Lower lobe of right lung (tissue), 2 donors: ENCODE measurements around the gene COLEC12. TPM values are rescaled to one million over a fixed set of nuclear protein-coding genes. Genes with fewer than 3 reads are reported as not detected.

Source experiments
- ATAC-seq, 2 donors: fragments of 200-7000 bp; cut with Tn5 transposase; one replicate each; pipeline ENCODE4 v1.9.1; 2020 to 2022; ENCODE audit warnings: mild to moderate bottlenecking in 2 of 2, moderate library complexity in 2 of 2
- DNase-seq: peaks from one replicate; pipeline ENCODE4 v3.0.0-alpha.2; 2020
- H3K27ac ChIP-seq: fragments of 200-600 bp; one replicate; pipeline ENCODE4 v1.8.0; 2022
- H3K27me3 ChIP-seq: fragments of 200-600 bp; one replicate; pipeline ENCODE4 v1.8.0; 2022; ENCODE audit warnings: low read depth
- H3K36me3 ChIP-seq: fragments of 200-600 bp; one replicate; pipeline ENCODE4 v1.8.0; 2022; ENCODE audit warnings: mild to moderate bottlenecking
- H3K4me1 ChIP-seq: fragments of 200-600 bp; one replicate; pipeline ENCODE4 v1.8.0; 2022
- H3K4me3 ChIP-seq: fragments of 200-600 bp; one replicate; pipeline ENCODE4 v1.8.0; 2022; ENCODE audit warnings: mild to moderate bottlenecking
- H3K9me3 ChIP-seq: fragments of 200-600 bp; one replicate; pipeline ENCODE4 v1.8.0; 2022
- CTCF ChIP-seq: fragments of 200-600 bp; IDR thresholded peaks from one replicate; pipeline ENCODE4 v1.8.0; 2022; ENCODE audit warnings: antibody characterized with exemption, mild to moderate bottlenecking
- intact Hi-C: fragments of 100-400 bp; cut with DNase I; formaldehyde crosslinking; loops from one replicate; pipeline ENCODE4 v1.11.0; 2022
- total RNA-seq: library from RNA; stranded (reverse); fragmentation: NEBNext Ultra II Directional; extraction: Animal tissue kit (Norgen Biotek cat#: 25700); gene quantifications from one replicate; pipeline ENCODE4 v1.2.1, GENCODE V29; 2021
- donor health status: DM: no; HTN: yes; CAD: no; lungs with severe emphysema.

Gene COLEC12
- total RNA-seq, 1 donor from 2014 or later: 79.2 TPM

DNA sequence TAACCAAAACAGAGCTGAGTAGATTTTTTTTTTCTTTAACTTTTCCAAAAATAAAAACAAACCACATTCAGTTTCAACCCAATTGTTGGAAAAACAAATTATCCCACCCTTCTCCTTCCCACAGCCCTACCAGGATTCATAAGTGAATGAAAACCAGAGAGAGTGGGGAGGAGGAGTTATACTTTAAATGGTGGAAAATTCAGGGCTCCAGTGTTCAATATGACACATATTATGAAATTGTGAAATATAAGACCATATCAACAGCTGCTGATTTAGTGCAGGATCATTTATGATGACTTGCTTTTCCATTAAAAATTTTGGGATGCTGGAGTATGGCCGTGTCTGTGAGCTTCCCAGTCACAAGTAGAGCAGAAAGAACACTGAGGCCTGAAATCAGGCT, 26.7 kb downstream of the COLEC12 start:
- Histone ChIP-seq H3K9me3 (no peaks in the 10 kb centered on the region), H3K27ac (no peak overlapping the region), H3K4me1 (peaks cover 40% of the 10 kb centered on the region), H3K36me3 (no peaks in the 10 kb centered on the region), H3K4me3 (no peak overlapping the region), H3K27me3 (no peaks in the 10 kb centered on the region)
- TF ChIP-seq CTCF: no peak
- intact Hi-C loops: no loop called here
- ATAC-seq (no peak), DNase-seq (no peak)

GRCh38 chr18:471716-472115, 28.8 kb downstream of the COLEC12 start:
- peak in 1 of 2 donors; percentile 31 for ATAC-seq
- no peaks in the 10 kb centered on the region for H3K27me3 ChIP-seq
- no peak for DNase-seq
- no peak overlapping the region for H3K4me3 ChIP-seq
- peaks cover 30% of the 10 kb centered on the region for H3K4me1 ChIP-seq
- no peak for TF ChIP-seq CTCF
- intact Hi-C loops: no loop called here
- no peak overlapping the region for H3K27ac ChIP-seq
- H3K36me3 ChIP-seq: no peaks in the 10 kb centered on the region
- no peaks in the 10 kb centered on the region for H3K9me3 ChIP-seq

- peak overlapping the region; percentile 51 for H3K27ac ChIP-seq
- ATAC-seq: peak in 1 of 2 donors; percentile 36
These were observed 29.6 kb downstream of the COLEC12 start for GRCh38 chr18:470661-471501.

GRCh38 chr18:468955-469790, 31.3 kb downstream of the COLEC12 start:
- intact Hi-C loops: no loop called here
- TF ChIP-seq CTCF: no peak
- H3K36me3 ChIP-seq: no peaks in the 10 kb centered on the region
- H3K4me1 ChIP-seq: peaks cover 19% of the 10 kb centered on the region
- H3K4me3 ChIP-seq: no peak overlapping the region
- ATAC-seq (peak; percentile 29 to 47), DNase-seq (no peak)
- no peaks in the 10 kb centered on the region for H3K27me3 ChIP-seq
- no peaks in the 10 kb centered on the region for H3K9me3 ChIP-seq
- H3K27ac ChIP-seq: no peak overlapping the region

More at GRCh38 chr18:470661-471501, 29.6 kb downstream of the COLEC12 start:
- no peak for DNase-seq
- Histone ChIP-seq H3K4me1 (peaks cover 27% of the 10 kb centered on the region), H3K27me3 (no peaks in the 10 kb centered on the region), H3K36me3 (no peaks in the 10 kb centered on the region), H3K4me3 (no peak overlapping the region), H3K9me3 (no peaks in the 10 kb centered on the region)
- no peak for TF ChIP-seq CTCF
- intact Hi-C loops: no loop called here

- DNase-seq (peak; percentile 69), ATAC-seq (peak; percentile 82 to 88)
- Histone ChIP-seq H3K9me3 (no peaks in the 10 kb centered on the region), H3K4me3 (no peak overlapping the region), H3K36me3 (no peaks in the 10 kb centered on the region), H3K27ac (no peak overlapping the region), H3K4me1 (no peaks in the 10 kb centered on the region), H3K27me3 (no peaks in the 10 kb centered on the region)
- intact Hi-C loops: no loop called here
- no peak for TF ChIP-seq CTCF
These were observed 36.5 kb downstream of the COLEC12 start for GRCh38 chr18:463827-464541.
